Natural killer cell treated with Interleukin-12 subunit alpha and Interleukin-12 subunit beta and Interleukin-15 and Interleukin-18, amount 100 ng/mL, for 72 hours (primary cell): Measurements from ENCODE around the gene SLC9A7. TPM values are rescaled to one million over a fixed set of nuclear protein-coding genes. Genes with fewer than 3 reads are reported as not detected.

ENCODE experiments used
- ATAC-seq, 2 donors: fragments of 150-1000 bp; cut with Tn5 transposase in 1 of 2; sonication (Bioruptor Pico), chemical (Tn5 transposase) in 1 of 2; 2 replicates each; pipeline ENCODE4 v1.10.0; 2021
- DNase-seq: peaks from one replicate; pipeline ENCODE4 v3.0.0; 2022; ENCODE audit warnings: low spot score
- H3K27ac Mint-ChIP-seq, 2 donors: 1 replicate in 1 of 2; 2 replicates in 1 of 2; pipeline ENCODE4 v1.8.0; 2022; ENCODE audit warnings: mixed read lengths in 2 of 2, mild to moderate bottlenecking in 1 of 2, moderate library complexity in 1 of 2
- H3K27me3 Mint-ChIP-seq, 2 donors: 1 replicate in 1 of 2; 2 replicates in 1 of 2; pipeline ENCODE4 v1.8.0; 2022; ENCODE audit warnings: mixed read lengths in 2 of 2
- H3K36me3 Mint-ChIP-seq: one replicate; pipeline ENCODE4 v1.8.0; 2022; ENCODE audit warnings: mixed read lengths
- H3K4me1 Mint-ChIP-seq, 2 donors: 1 replicate in 1 of 2; 2 replicates in 1 of 2; pipeline ENCODE4 v1.8.0; 2022; ENCODE audit warnings: low read depth in 2 of 2, mixed read lengths in 2 of 2, mild to moderate bottlenecking in 1 of 2
- H3K4me3 Mint-ChIP-seq: one replicate; pipeline ENCODE4 v1.8.0; 2022; ENCODE audit warnings: mixed read lengths
- H3K9me3 Mint-ChIP-seq: 2 replicates; pipeline ENCODE4 v1.8.0; 2022; ENCODE audit warnings: mixed read lengths
- total RNA-seq, 2 donors: library from RNA; stranded (reverse); gene quantifications; one replicate each; pipeline ENCODE4 v1.2.3, GENCODE V29; 2022

SLC9A7 gene
- total RNA-seq, 2 donors from 2014 or later = 1.6 to 3.7 TPM

GRCh38 chrX:46642145-46642544 is 116.8 kb downstream of the SLC9A7 start:
- H3K9me3 Mint-ChIP-seq = no peaks in the 10 kb centered on the region
- H3K4me3 Mint-ChIP-seq = no peak overlapping the region
- no peaks in the 10 kb centered on the region for H3K36me3 Mint-ChIP-seq
- H3K4me1 Mint-ChIP-seq = peaks cover 0 to 6% of the 10 kb centered on the region in 2 donors
- peak; percentile 43 to 49 for ATAC-seq
- peaks cover 0 to 8% of the 10 kb centered on the region in 2 donors for H3K27me3 Mint-ChIP-seq
- DNase-seq = no peak
- no peak overlapping the region for H3K27ac Mint-ChIP-seq

- peaks cover 0 to 14% of the 10 kb centered on the region in 2 donors for H3K27me3 Mint-ChIP-seq
- DNase-seq = no peak
- H3K36me3 Mint-ChIP-seq = no peaks in the 10 kb centered on the region
- no peak overlapping the region for H3K27ac Mint-ChIP-seq
- H3K4me3 Mint-ChIP-seq = no peak overlapping the region
- H3K9me3 Mint-ChIP-seq = no peaks in the 10 kb centered on the region
- peak; percentile 73 to 84 for ATAC-seq
- peaks cover 20 to 27% of the 10 kb centered on the region in 2 donors for H3K4me1 Mint-ChIP-seq
These were observed 121.0 kb downstream of the SLC9A7 start for GRCh38 chrX:46637938-46638337.

GRCh38 chrX:46636223-46636622 is 122.7 kb downstream of the SLC9A7 start:
- peak overlapping the region; percentile 50 for H3K4me3 Mint-ChIP-seq
- peaks cover 0 to 22% of the 10 kb centered on the region in 2 donors for H3K27me3 Mint-ChIP-seq
- ATAC-seq = peak; percentile 52 to 70

GRCh38 chrX:46635186-46635585 is 123.7 kb downstream of the SLC9A7 start:
- Mint-ChIP-seq H3K27me3 (peaks cover 0 to 27% of the 10 kb centered on the region in 2 donors), H3K4me3 (peak overlapping the region; percentile 82), H3K36me3 (no peaks in the 10 kb centered on the region), H3K27ac (peak overlapping the region; percentile 29 to 71), H3K9me3 (no peaks in the 10 kb centered on the region), H3K4me1 (peaks cover 20% of the 10 kb centered on the region in 2 donors)
- ATAC-seq (peak; percentile 15 to 29), DNase-seq (no peak)

More at GRCh38 chrX:46636223-46636622, 122.7 kb downstream of the SLC9A7 start:
- no peaks in the 10 kb centered on the region for H3K36me3 Mint-ChIP-seq
- peaks cover 20% of the 10 kb centered on the region in 2 donors for H3K4me1 Mint-ChIP-seq
- H3K9me3 Mint-ChIP-seq = no peaks in the 10 kb centered on the region
- peak overlapping the region in 1 of 2 donors; percentile 53 for H3K27ac Mint-ChIP-seq
- no peak for DNase-seq

- Mint-ChIP-seq H3K4me3 (peak overlapping the region; percentile 82), H3K4me1 (peaks cover 20% of the 10 kb centered on the region in 2 donors), H3K27me3 (peaks cover 0 to 31% of the 10 kb centered on the region in 2 donors), H3K36me3 (no peaks in the 10 kb centered on the region), H3K9me3 (no peaks in the 10 kb centered on the region), H3K27ac (peak overlapping the region; percentile 29 to 71)
- ATAC-seq (peak; percentile 48 to 67), DNase-seq (no peak)
These were observed 124.3 kb downstream of the SLC9A7 start for GRCh38 chrX:46634577-46634976.

GRCh38 chrX:46630141-46630540 is 128.8 kb downstream of the SLC9A7 start:
- Mint-ChIP-seq H3K9me3 (no peaks in the 10 kb centered on the region), H3K36me3 (no peaks in the 10 kb centered on the region), H3K4me3 (no peak overlapping the region), H3K27me3 (peaks cover 0 to 33% of the 10 kb centered on the region in 2 donors), H3K4me1 (peaks cover 15 to 22% of the 10 kb centered on the region in 2 donors), H3K27ac (no peak overlapping the region)
- ATAC-seq (no peak), DNase-seq (no peak)

- Mint-ChIP-seq H3K4me1 (peaks cover 8 to 14% of the 10 kb centered on the region in 2 donors), H3K9me3 (no peaks in the 10 kb centered on the region), H3K27ac (peak overlapping the region; percentile 35 to 49), H3K27me3 (peaks cover 0 to 30% of the 10 kb centered on the region in 2 donors), H3K36me3 (no peaks in the 10 kb centered on the region), H3K4me3 (peak overlapping the region; percentile 70)
- DNase-seq = no peak
- ATAC-seq = peak; percentile 77
These were observed 130.2 kb downstream of the SLC9A7 start for GRCh38 chrX:46628460-46629371.

GRCh38 chrX:46627711-46628419 is 131.1 kb downstream of the SLC9A7 start:
- no peaks in the 10 kb centered on the region for H3K36me3 Mint-ChIP-seq
- ATAC-seq = no peak
- peak overlapping the region in 1 of 2 donors; percentile 49 for H3K27ac Mint-ChIP-seq
- H3K27me3 Mint-ChIP-seq = peaks cover 0 to 31% of the 10 kb centered on the region in 2 donors
- peak overlapping the region; percentile 70 for H3K4me3 Mint-ChIP-seq
- peaks cover 8 to 14% of the 10 kb centered on the region in 2 donors for H3K4me1 Mint-ChIP-seq
- no peak for DNase-seq
- H3K9me3 Mint-ChIP-seq = no peaks in the 10 kb centered on the region

- DNase-seq (no peak), ATAC-seq (no peak)
- Mint-ChIP-seq H3K4me1 (peaks cover 8 to 14% of the 10 kb centered on the region in 2 donors), H3K36me3 (no peaks in the 10 kb centered on the region), H3K4me3 (peak overlapping the region; percentile 27), H3K9me3 (no peaks in the 10 kb centered on the region), H3K27ac (no peak overlapping the region), H3K27me3 (peaks cover 0 to 30% of the 10 kb centered on the region in 2 donors)
These were observed 131.9 kb downstream of the SLC9A7 start for GRCh38 chrX:46627062-46627461.

- peaks cover 0 to 32% of the 10 kb centered on the region in 2 donors for H3K27me3 Mint-ChIP-seq
- peak overlapping the region; percentile 27 for H3K4me3 Mint-ChIP-seq
- H3K27ac Mint-ChIP-seq = peak overlapping the region in 1 of 2 donors; percentile 28
These were observed 132.4 kb downstream of the SLC9A7 start for GRCh38 chrX:46626566-46626965.

GRCh38 chrX:46624090-46624786 is 134.7 kb downstream of the SLC9A7 start:
- Mint-ChIP-seq H3K4me3 (no peak overlapping the region), H3K4me1 (peaks cover 8 to 14% of the 10 kb centered on the region in 2 donors), H3K36me3 (no peaks in the 10 kb centered on the region), H3K27ac (no peak overlapping the region), H3K27me3 (peaks cover 0 to 22% of the 10 kb centered on the region in 2 donors), H3K9me3 (no peaks in the 10 kb centered on the region)
- ATAC-seq = no peak
- DNase-seq = no peak

More at GRCh38 chrX:46626566-46626965, 132.4 kb downstream of the SLC9A7 start:
- Mint-ChIP-seq H3K4me1 (peaks cover 8 to 14% of the 10 kb centered on the region in 2 donors), H3K9me3 (no peaks in the 10 kb centered on the region), H3K36me3 (no peaks in the 10 kb centered on the region)
- ATAC-seq (peak in 1 of 2 donors; percentile 72), DNase-seq (no peak)

- Mint-ChIP-seq H3K4me1 (peaks cover 2 to 5% of the 10 kb centered on the region in 2 donors), H3K9me3 (no peaks in the 10 kb centered on the region), H3K27me3 (peaks cover 0 to 23% of the 10 kb centered on the region in 2 donors), H3K36me3 (peaks cover 5% of the 10 kb centered on the region), H3K4me3 (no peak overlapping the region), H3K27ac (no peak overlapping the region)
- ATAC-seq (no peak), DNase-seq (no peak)
These were observed 137.3 kb downstream of the SLC9A7 start for GRCh38 chrX:46621572-46621971.

- DNase-seq (no peak), ATAC-seq (no peak)
- H3K9me3 Mint-ChIP-seq = no peaks in the 10 kb centered on the region
- H3K27ac Mint-ChIP-seq = no peak overlapping the region
- H3K4me1 Mint-ChIP-seq = peaks cover 0 to 4% of the 10 kb centered on the region in 2 donors
- no peak overlapping the region for H3K4me3 Mint-ChIP-seq
- peaks cover 5% of the 10 kb centered on the region for H3K36me3 Mint-ChIP-seq
- peaks cover 0 to 22% of the 10 kb centered on the region in 2 donors for H3K27me3 Mint-ChIP-seq
These were observed 138.4 kb downstream of the SLC9A7 start for GRCh38 chrX:46620505-46620904.
